Pancreas (tissue), 10 donors: ENCODE data around the gene SLC5A1. TPM values are rescaled to one million over a fixed set of nuclear protein-coding genes. Genes with fewer than 3 reads are reported as not detected.

Source experiments
- ATAC-seq, 4 donors: fragments of 200-7000 bp; cut with Tn5 transposase; one replicate each; pipeline versions ENCODE4 v1.8.0 to v1.9.1; 2020; ENCODE audit warnings: mild to moderate bottlenecking in 4 of 4, moderate library complexity in 4 of 4
- DNase-seq, 6 donors: peaks; one replicate each; pipeline ENCODE4 v3.0.0-alpha.2; 2020
- FAIRE-seq: peaks from 2 replicates; lab custom pipeline; 2012; peaks lifted over from hg19 to GRCh38; lab: Jason Lieb, UNC
- H3K27ac ChIP-seq, 4 donors: fragments of 200-600 bp; sonication (generic); 1 replicate in 3 of 4; 2 replicates in 1 of 4; pipeline versions ENCODE4 v1.5.0 to v1.8.0; 2020
- H3K27me3 ChIP-seq, 4 donors: fragments of 200-600 bp; one replicate each; pipeline ENCODE4 v1.8.0; 2021
- H3K36me3 ChIP-seq, 3 donors: fragments of 200-600 bp; sonication (generic) in 1 of 3; one replicate each; pipeline versions ENCODE4 v1.5.0 to v1.8.0; 2020 to 2021
- H3K4me1 ChIP-seq, 3 donors: fragments of 200-600 bp; one replicate each; pipeline ENCODE4 v1.8.0; 2021
- H3K4me3 ChIP-seq, 4 donors: fragments of 200-600 bp; sonication (generic) in 2 of 4; one replicate each; pipeline versions ENCODE4 v1.5.0 to v1.8.0; 2020 to 2021
- H3K9me3 ChIP-seq, 4 donors: fragments of 200-600 bp; one replicate each; pipeline ENCODE4 v1.8.0; 2021
- CTCF ChIP-seq, 4 donors: fragments of 200-600 bp; sonication (generic) in 3 of 4; IDR thresholded peaks; one replicate each; pipeline versions ENCODE4 v1.5.0 to v1.8.0; 2021; ENCODE audit warnings: antibody characterized with exemption in 4 of 4
- WGBS, 2 donors: extraction: QIAGEN DNeasy Blood & Tissue Kit; methylation state at CpG; one replicate each; pipeline ENCODE4 v1.1.7; 2013; 5-methylcytosine and 5-hydroxymethylcytosine counted together
- intact Hi-C, 3 donors: fragments of 100-400 bp; cut with DNase I; formaldehyde crosslinking; loops; one replicate each; pipeline versions ENCODE4 v1.11.1 to v1.14.2; 2022
- polyA plus RNA-seq, 2 donors: library from polyadenylated mRNA; stranded (reverse); fragments of 200-250 nt; gene quantifications; one replicate each; pipeline ENCODE4 v1.2.3, GENCODE V29; 2013
- total RNA-seq, 6 donors: library from RNA; stranded (reverse); fragmentation: NEBNext Ultra II Directional in 4 of 6; extraction: Animal tissue kit (Norgen Biotek cat#: 25700) in 4 of 6; gene quantifications; one replicate each; pipeline versions ENCODE4 v1.2.1 to v1.2.4, GENCODE V29; 2021 to 2023
- donor health status: healthy with polysubstance abuse.
- donor health status: DM: no; HTN: no; CAD: no; lungs with moderate emphysema.
- donor health status: DM: no; HTN: no; CAD: no.
- donor health status: control.
- donor health status: control.
- donor health status: Bipolar disorder and iron deficiency.
- donor health status: DM: yes; HTN: yes; CAD: no.
- donor health status: DM: no; HTN: no; CAD: no.
- donor health status: DM: no; HTN: no; CAD: no.
- donor health status: DM: yes; HTN: yes; CAD: no.

SLC5A1 gene
- total and polyA plus RNA-seq, 8 donors = 0.51 to 5.9 (median 2.6) TPM

- intact Hi-C loops = loop anchor here in 1 of 3 donors (5.0 kb wide), 1 partner anchor 97 kb away; no protein-coding TSS in a partner anchor
- DNase-seq (peak in 1 of 6 donors; percentile 22), ATAC-seq (peak; percentile 66 to 86 (median 76)), FAIRE-seq (no peak)
- WGBS, 2 donors = 25 to 31% methylated on average over 7 of the region's 7 CpGs
- H3K4me3 ChIP-seq = no peak overlapping the region
- peaks cover 0 to 11% (median 0%) of the 10 kb centered on the region in 3 donors for H3K4me1 ChIP-seq
- peak overlapping the region in 2 of 4 donors; percentile 31 to 47 for H3K27ac ChIP-seq
- no peak for TF ChIP-seq CTCF (IDR thresholded peaks at IDR 0.05)
- H3K9me3 ChIP-seq = no peaks in the 10 kb centered on the region
- H3K36me3 ChIP-seq = no peaks in the 10 kb centered on the region
- no peaks in the 10 kb centered on the region for H3K27me3 ChIP-seq
Observed at GRCh38 chr22:32079130-32080089, 36.3 kb downstream of the SLC5A1 start.

- Histone ChIP-seq H3K4me1 (peaks cover 0 to 11% (median 0%) of the 10 kb centered on the region in 3 donors), H3K27ac (no peak overlapping the region), H3K36me3 (no peaks in the 10 kb centered on the region), H3K4me3 (no peak overlapping the region), H3K9me3 (no peaks in the 10 kb centered on the region), H3K27me3 (no peaks in the 10 kb centered on the region)
- WGBS, 2 donors = 85 to 93% methylated on average over 4 of the region's 4 CpGs
- peak; percentile 19 to 35 (median 28) for TF ChIP-seq CTCF (IDR thresholded peaks at IDR 0.05)
- intact Hi-C loops = loop anchor here in 1 of 3 donors (5.0 kb wide), 1 partner anchor 99 kb away; no protein-coding TSS in a partner anchor
- ATAC-seq (peak; percentile 53 to 77 (median 68)), FAIRE-seq (no peak), DNase-seq (peak in 1 of 6 donors; percentile 28)
Observed at GRCh38 chr22:32080904-32081303, 37.8 kb downstream of the SLC5A1 start.

GRCh38 chr22:32082331-32082730, 39.3 kb downstream of the SLC5A1 start:
- Histone ChIP-seq H3K36me3 (no peaks in the 10 kb centered on the region), H3K4me1 (peaks cover 0 to 11% (median 0%) of the 10 kb centered on the region in 3 donors), H3K9me3 (no peaks in the 10 kb centered on the region), H3K4me3 (no peak overlapping the region), H3K27me3 (no peaks in the 10 kb centered on the region), H3K27ac (no peak overlapping the region)
- ATAC-seq (no peak), DNase-seq (no peak), FAIRE-seq (no peak)
- intact Hi-C loops = loop anchor here in 1 of 3 donors (5.0 kb wide), 1 partner anchor 100 kb away; no protein-coding TSS in a partner anchor
- no peak for TF ChIP-seq CTCF (IDR thresholded peaks at IDR 0.05)
- 58 to 70% methylated on average over 1 of the region's 1 CpG for WGBS, 2 donors

GRCh38 chr22:32083000-32083399, 39.9 kb downstream of the SLC5A1 start:
- no peak overlapping the region for H3K4me3 ChIP-seq
- intact Hi-C loops = loop anchor here in 1 of 3 donors (5.0 kb wide), 1 partner anchor 101 kb away; no protein-coding TSS in a partner anchor
- FAIRE-seq = no peak
- TF ChIP-seq CTCF (IDR thresholded peaks at IDR 0.05) = no peak
- no peaks in the 10 kb centered on the region for H3K36me3 ChIP-seq
- peaks cover 0 to 11% (median 0%) of the 10 kb centered on the region in 3 donors for H3K4me1 ChIP-seq
- no peaks in the 10 kb centered on the region for H3K27me3 ChIP-seq
- no peak for ATAC-seq
- H3K9me3 ChIP-seq = no peaks in the 10 kb centered on the region
- DNase-seq = no peak
- H3K27ac ChIP-seq = no peak overlapping the region
- 62 to 72% methylated on average over 6 of the region's 6 CpGs for WGBS, 2 donors
